Smooth muscle cell (in vitro differentiated cells): ENCODE data around the gene ADGRD1. TPM values are rescaled to one million over a fixed set of nuclear protein-coding genes. Genes with fewer than 3 reads are reported as not detected.

Source experiments
- DNase-seq: peaks from one replicate; lab custom pipeline; 2025; ENCODE audit not compliant: unreplicated experiment; lab: John Stamatoyannopoulos, UW
- H2AFZ ChIP-seq: fragments of 200-600 bp; sonication (generic); 2 replicates; pipeline ENCODE4 v1.6.0; 2016; ENCODE audit warnings: antibody characterized with exemption, low read depth, mild to moderate bottlenecking
- H3F3A ChIP-seq: fragments of 200-600 bp; sonication (generic); 2 replicates; pipeline ENCODE4 v1.6.0; 2017; ENCODE audit warnings: antibody characterized with exemption, low read depth
- H3K27ac ChIP-seq: fragments of 200-600 bp; sonication (generic); 2 replicates; pipeline ENCODE4 v1.5.1; 2016; ENCODE audit warnings: low read depth, mild to moderate bottlenecking
- H3K27me3 ChIP-seq: fragments of 200-600 bp; sonication (generic); 2 replicates; pipeline ENCODE4 v1.6.1; 2016; ENCODE audit warnings: low read depth, mild to moderate bottlenecking
- H3K36me3 ChIP-seq: fragments of 200-600 bp; sonication (generic); 2 replicates; pipeline ENCODE4 v1.5.1; 2016; ENCODE audit warnings: low read depth
- H3K4me1 ChIP-seq: fragments of 200-600 bp; sonication (generic); 2 replicates; pipeline ENCODE4 v1.5.1; 2016; ENCODE audit warnings: low read depth
- H3K4me2 ChIP-seq: fragments of 200-600 bp; sonication (generic); 2 replicates; pipeline ENCODE4 v1.6.0; 2016; ENCODE audit warnings: mild to moderate bottlenecking
- H3K4me3 ChIP-seq: fragments of 200-600 bp; sonication (generic); 2 replicates; pipeline ENCODE4 v1.5.1; 2016; ENCODE audit warnings: mild to moderate bottlenecking
- H3K79me2 ChIP-seq: fragments of 200-600 bp; sonication (generic); 2 replicates; pipeline ENCODE4 v1.6.0; 2016; ENCODE audit warnings: low read depth, mild to moderate bottlenecking
- H3K9ac ChIP-seq: fragments of 200-600 bp; sonication (generic); 2 replicates; pipeline ENCODE4 v1.6.0; 2016; ENCODE audit warnings: low read depth
- H3K9me3 ChIP-seq: fragments of 200-600 bp; sonication (generic); replicated peaks from 2 replicates; pipeline ENCODE4 v1.5.1; 2016; ENCODE audit warnings: low read depth
- H4K20me1 ChIP-seq: fragments of 200-600 bp; sonication (generic); 2 replicates; pipeline ENCODE4 v1.6.0; 2016; ENCODE audit warnings: low read depth
- WGBS: methylation state at CpG from one replicate; pipeline ENCODE4 v1.1.7; 2016; ENCODE audit warnings: low lambda C conversion rate; 5-methylcytosine and 5-hydroxymethylcytosine counted together
- polyA plus RNA-seq: library from polyadenylated mRNA; unstranded; fragments of >200 nt; fragmentation: Nextera tagmentation; extraction: Ambion mirVana; gene quantifications from 2 replicates; pipeline ENCODE4 v1.2.1, GENCODE V29; 2016
- total RNA-seq: library from RNA; depleted of rRNA; stranded (reverse); fragments of >200 nt; gene quantifications from 2 replicates; pipeline ENCODE4 v1.2.3, GENCODE V29; 2014
- TF ChIP-seq, protein P1 (sequence below): fragments of 200-600 bp; sonication (generic); IDR thresholded peaks from 2 replicates; pipeline ENCODE4 v1.5.1; 2017; ENCODE audit warnings: borderline replicate concordance, mild to moderate bottlenecking, antibody characterized with exemption; ENCODE audit not compliant: insufficient read depth, poor library complexity, severe bottlenecking

The ADGRD1 gene
- total and polyA plus RNA-seq, 2 experiments from 2014 or later: 0.14 TPM; not detected in 1

DNA sequence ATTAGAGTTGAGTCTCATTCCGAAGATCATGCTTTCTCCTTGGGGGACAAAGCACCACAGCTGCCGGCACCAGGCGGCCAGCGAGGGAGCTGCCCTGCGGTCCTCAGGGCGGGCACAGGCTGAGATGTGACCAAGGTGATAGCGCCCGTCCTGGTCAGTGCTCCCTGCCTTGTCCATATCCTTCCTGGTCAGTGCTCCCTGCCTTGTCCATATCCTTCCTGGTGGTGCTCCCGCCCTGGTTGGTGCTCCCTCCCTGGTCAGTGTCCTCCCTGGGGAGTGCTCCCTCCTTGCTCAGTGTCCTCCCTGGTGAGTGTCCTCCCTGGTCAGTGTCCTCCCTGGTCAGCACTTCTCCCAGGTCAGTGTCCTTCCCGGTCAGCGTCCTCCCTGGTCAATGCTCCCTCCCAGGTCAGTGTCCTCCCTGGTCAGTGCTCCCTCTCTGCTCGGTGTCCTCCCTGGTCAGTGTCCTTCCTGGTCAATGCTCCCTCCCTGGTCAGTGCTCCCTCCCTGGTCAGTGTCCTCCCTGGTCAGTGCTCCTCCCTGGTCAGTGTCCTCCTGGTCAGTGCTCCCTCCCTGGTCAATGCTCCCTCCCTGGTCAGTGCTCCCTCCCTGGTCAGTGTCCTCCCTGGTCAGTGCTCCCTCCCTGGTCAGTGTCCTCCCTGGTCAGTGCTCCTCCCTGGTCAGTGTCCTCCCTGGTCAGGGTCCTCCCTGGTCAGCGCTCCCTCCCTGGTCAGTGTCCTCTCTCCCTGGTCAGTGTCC is 92.2 kb downstream of the ADGRD1 start:
- Histone ChIP-seq H3K4me3 (no peak overlapping the region), H3K79me2 (no peaks in the 10 kb centered on the region), H3K4me2 (no peak overlapping the region), H3K9me3 (no peaks in the 10 kb centered on the region), H4K20me1 (no peaks in the 10 kb centered on the region), H3K27me3 (no peaks in the 10 kb centered on the region), H2AFZ (no peak overlapping the region), H3K9ac (no peak overlapping the region), H3K27ac (no peak overlapping the region), H3K36me3 (no peaks in the 10 kb centered on the region), H3F3A (no peaks in the 10 kb centered on the region), H3K4me1 (no peaks in the 10 kb centered on the region)
- TF ChIP-seq, protein P1, sequence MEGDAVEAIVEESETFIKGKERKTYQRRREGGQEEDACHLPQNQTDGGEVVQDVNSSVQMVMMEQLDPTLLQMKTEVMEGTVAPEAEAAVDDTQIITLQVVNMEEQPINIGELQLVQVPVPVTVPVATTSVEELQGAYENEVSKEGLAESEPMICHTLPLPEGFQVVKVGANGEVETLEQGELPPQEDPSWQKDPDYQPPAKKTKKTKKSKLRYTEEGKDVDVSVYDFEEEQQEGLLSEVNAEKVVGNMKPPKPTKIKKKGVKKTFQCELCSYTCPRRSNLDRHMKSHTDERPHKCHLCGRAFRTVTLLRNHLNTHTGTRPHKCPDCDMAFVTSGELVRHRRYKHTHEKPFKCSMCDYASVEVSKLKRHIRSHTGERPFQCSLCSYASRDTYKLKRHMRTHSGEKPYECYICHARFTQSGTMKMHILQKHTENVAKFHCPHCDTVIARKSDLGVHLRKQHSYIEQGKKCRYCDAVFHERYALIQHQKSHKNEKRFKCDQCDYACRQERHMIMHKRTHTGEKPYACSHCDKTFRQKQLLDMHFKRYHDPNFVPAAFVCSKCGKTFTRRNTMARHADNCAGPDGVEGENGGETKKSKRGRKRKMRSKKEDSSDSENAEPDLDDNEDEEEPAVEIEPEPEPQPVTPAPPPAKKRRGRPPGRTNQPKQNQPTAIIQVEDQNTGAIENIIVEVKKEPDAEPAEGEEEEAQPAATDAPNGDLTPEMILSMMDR: no peak
- WGBS: 99% methylated on average over 12 of the region's 13 CpGs
- DNase-seq: no peak

DNA sequence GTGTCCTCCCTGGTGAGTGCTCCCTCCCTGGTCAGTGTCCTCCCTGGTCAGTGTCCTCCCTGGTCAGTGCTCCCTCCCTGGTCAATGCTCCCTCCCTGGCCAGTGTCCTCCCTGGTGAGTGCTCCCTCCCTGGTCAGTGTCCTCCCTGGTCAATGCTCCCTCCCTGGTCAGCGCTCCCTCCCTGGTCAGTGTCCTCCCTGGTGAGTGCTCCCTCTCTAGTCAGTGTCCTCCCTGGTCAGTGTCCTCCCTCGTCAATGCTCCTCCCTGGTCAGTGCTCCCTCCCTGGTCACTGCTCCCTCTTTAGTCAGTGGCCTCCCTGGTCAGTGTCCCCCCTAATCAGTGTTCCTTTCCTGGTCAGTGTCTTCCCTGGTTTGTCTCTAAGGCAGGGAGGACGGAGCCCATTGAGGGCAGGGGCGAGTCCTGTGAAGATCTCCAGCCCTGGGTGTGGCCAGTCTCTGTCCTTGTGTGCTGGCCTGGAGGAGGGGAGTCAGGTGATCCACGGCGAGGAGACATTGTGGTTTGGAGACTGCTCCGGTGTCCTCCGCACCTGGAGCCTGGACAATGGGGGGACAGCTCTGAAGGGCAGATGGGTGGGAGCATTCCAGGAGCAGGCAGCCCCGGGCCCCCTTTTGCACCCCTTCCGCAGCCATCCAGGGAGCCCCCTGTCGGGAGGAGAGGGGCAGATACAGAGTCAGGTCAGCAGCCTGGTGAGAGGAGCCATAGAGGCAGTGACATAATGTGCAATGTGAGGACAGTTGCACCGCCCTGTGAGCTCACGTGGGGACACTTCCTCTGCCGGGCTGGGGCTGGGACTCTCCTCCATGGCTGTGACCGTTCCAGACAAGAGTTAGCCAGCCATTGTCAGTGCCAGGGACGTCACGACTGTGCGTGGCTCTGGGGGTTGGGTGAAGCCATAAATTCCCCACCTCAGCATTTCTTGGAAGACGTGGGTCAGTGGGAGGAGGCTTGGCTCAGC is 93.4 kb downstream of the ADGRD1 start:
- H4K20me1 ChIP-seq: no peaks in the 10 kb centered on the region
- H3K27ac ChIP-seq: no peak overlapping the region
- H2AFZ ChIP-seq: no peak overlapping the region
- H3K4me2 ChIP-seq: no peak overlapping the region
- no peaks in the 10 kb centered on the region for H3K27me3 ChIP-seq
- H3K4me3 ChIP-seq: no peak overlapping the region
- H3K9me3 ChIP-seq: no peaks in the 10 kb centered on the region
- H3K9ac ChIP-seq: no peak overlapping the region
- no peaks in the 10 kb centered on the region for H3K36me3 ChIP-seq
- DNase-seq: no peak
- TF ChIP-seq, protein P1: no peak
- H3F3A ChIP-seq: no peaks in the 10 kb centered on the region
- no peaks in the 10 kb centered on the region for H3K79me2 ChIP-seq
- 89% methylated on average over 19 of the region's 19 CpGs for WGBS
- H3K4me1 ChIP-seq: no peaks in the 10 kb centered on the region

DNA sequence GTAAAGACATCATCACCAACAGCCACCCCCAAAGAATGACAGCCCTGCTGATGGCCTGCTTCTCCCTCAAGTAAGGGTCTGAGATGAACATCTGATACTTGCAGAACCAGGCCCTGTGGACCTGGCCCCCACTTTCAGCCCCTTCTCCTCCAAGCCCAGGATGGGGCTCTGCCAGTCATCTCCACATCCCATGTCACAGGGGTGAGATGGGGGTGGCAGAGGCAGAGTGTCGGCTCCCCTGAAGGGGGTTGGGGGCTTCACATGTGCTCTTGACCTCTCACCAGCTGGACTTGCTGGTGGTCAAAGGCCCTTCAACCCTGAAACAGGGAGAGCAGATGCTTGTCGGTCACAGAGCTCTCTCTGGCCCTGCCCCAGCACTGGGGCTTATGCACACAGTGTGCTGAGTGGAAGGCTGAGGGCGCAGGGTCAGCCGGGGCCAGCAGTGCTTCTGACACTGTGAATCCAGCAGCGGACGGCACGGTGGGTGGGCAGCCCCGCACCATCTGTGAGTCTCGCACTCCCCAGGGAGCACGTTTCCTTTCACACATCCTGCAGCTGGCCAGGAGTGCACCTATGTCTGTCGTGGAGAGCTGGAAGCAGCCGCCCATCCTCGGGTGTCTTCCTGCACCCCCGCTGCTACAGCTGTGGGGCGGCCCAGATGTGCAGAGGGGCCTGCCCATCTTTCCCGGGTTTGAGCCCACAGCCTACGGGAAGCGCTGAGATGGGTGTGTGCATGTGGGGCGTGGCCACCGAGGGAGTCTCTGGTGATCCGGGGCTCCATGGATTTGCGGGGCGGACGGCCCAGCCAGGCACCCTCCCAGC is 94.3 kb downstream of the ADGRD1 start:
- TF ChIP-seq, protein P1: no peak
- H3F3A ChIP-seq: no peaks in the 10 kb centered on the region
- H3K4me2 ChIP-seq: no peak overlapping the region
- H3K4me1 ChIP-seq: no peaks in the 10 kb centered on the region
- H3K27me3 ChIP-seq: no peaks in the 10 kb centered on the region
- DNase-seq: no peak
- 90% methylated on average over 24 of the region's 24 CpGs for WGBS
- H2AFZ ChIP-seq: no peak overlapping the region
- no peak overlapping the region for H3K27ac ChIP-seq
- no peaks in the 10 kb centered on the region for H4K20me1 ChIP-seq
- no peak overlapping the region for H3K4me3 ChIP-seq
- no peaks in the 10 kb centered on the region for H3K36me3 ChIP-seq
- no peaks in the 10 kb centered on the region for H3K9me3 ChIP-seq
- no peaks in the 10 kb centered on the region for H3K79me2 ChIP-seq
- no peak overlapping the region for H3K9ac ChIP-seq
